ENCODE data around the gene TEX53. TPM values are rescaled to one million over a fixed set of nuclear protein-coding genes. Genes with fewer than 3 reads are reported as not detected.

The TEX53 gene
- total RNA-seq, 4 donors from 2014 or later, result not detected

GRCh38 chr9:114655689-114656088, 1.9 kb downstream of the TEX53 start:
- TF ChIP-seq CTCF (IDR thresholded peaks at IDR 0.05; ENCODE audit: low read depth), result no peak

GRCh38 chr9:114653556-114654159, 3.9 kb downstream of the TEX53 start:
- TF ChIP-seq CTCF (IDR thresholded peaks at IDR 0.05; ENCODE audit: low read depth), result no peak

GRCh38 chr9:114652776-114653555, 4.6 kb downstream of the TEX53 start:
- no peak for TF ChIP-seq CTCF (IDR thresholded peaks at IDR 0.05; ENCODE audit: low read depth)

- no peak for TF ChIP-seq CTCF (IDR thresholded peaks at IDR 0.05; ENCODE audit: low read depth)
These were observed 13.7 kb downstream of the TEX53 start for GRCh38 chr9:114643896-114644295.

- no peak for TF ChIP-seq CTCF (IDR thresholded peaks at IDR 0.05; ENCODE audit: low read depth)
These were observed 14.6 kb downstream of the TEX53 start for GRCh38 chr9:114643001-114643400.

- no peak for TF ChIP-seq CTCF (IDR thresholded peaks at IDR 0.05; ENCODE audit: low read depth)
These were observed 15.6 kb downstream of the TEX53 start for GRCh38 chr9:114641967-114642366.

- TF ChIP-seq CTCF (IDR thresholded peaks at IDR 0.05; ENCODE audit: low read depth), result no peak
These were observed 19.2 kb downstream of the TEX53 start for GRCh38 chr9:114638404-114638803.

Data from subcutaneous adipose tissue (tissue), 4 donors.